HG03025 (cell line): ENCODE results near the gene ATP6AP1.
A peak's percentile ranks its signal among the peaks of the same experiment; 100 is the strongest.
"Not testable (repeated sequence)": the region's sequence is repeated elsewhere in the genome, so short reads cannot be mapped to it uniquely, and the experiment has no call there.

Experiments used
- ATAC-seq: cut with Tn5 transposase; IDR thresholded peaks from one replicate; pipeline ENCODE4 v1.9.1; 2021; ENCODE audit warnings: mild to moderate bottlenecking, moderate library complexity; ENCODE audit not compliant: unreplicated experiment, low FRiP score

The ATP6AP1 gene

GRCh38 chrX:154398668-154399526 is 29.6 kb upstream of the ATP6AP1 start:
- ATAC-seq = peak; percentile 35

GRCh38 chrX:154399527-154400368 is 28.7 kb upstream of the ATP6AP1 start:
- no peak for ATAC-seq

GRCh38 chrX:154400369-154400817 is 28.1 kb upstream of the ATP6AP1 start:
- ATAC-seq = not testable (repeated sequence)

- ATAC-seq = no peak
Observed at GRCh38 chrX:154401045-154401799, 27.3 kb upstream of the ATP6AP1 start.

GRCh38 chrX:154401918-154402621 is 26.4 kb upstream of the ATP6AP1 start:
- no peak for ATAC-seq

- ATAC-seq = no peak
Observed at GRCh38 chrX:154402622-154403127, 25.8 kb upstream of the ATP6AP1 start.

- no peak for ATAC-seq
Observed at GRCh38 chrX:154403192-154403591, 25.3 kb upstream of the ATP6AP1 start.

- no peak for ATAC-seq
Observed at GRCh38 chrX:154403858-154404257, 24.6 kb upstream of the ATP6AP1 start.

- no peak for ATAC-seq
Observed at GRCh38 chrX:154404625-154405192, 23.8 kb upstream of the ATP6AP1 start.

- ATAC-seq = no peak
Observed at GRCh38 chrX:154408659-154409221, 19.7 kb upstream of the ATP6AP1 start.

GRCh38 chrX:154409222-154409871 is 19.1 kb upstream of the ATP6AP1 start, which contains the start of gene DNASE1L1:
Gene DNASE1L1, minus strand, starts transcription at chrX:154409254. Its CDS starts 3,686 bp downstream, at chrX:154405568.
- ATAC-seq = no peak

- ATAC-seq = no peak
Observed at GRCh38 chrX:154411981-154412340, 16.5 kb upstream of the ATP6AP1 start.

GRCh38 chrX:154412468-154412867 is 16.0 kb upstream of the ATP6AP1 start:
- no peak for ATAC-seq

GRCh38 chrX:154413142-154413541 is 15.3 kb upstream of the ATP6AP1 start:
- ATAC-seq = no peak

GRCh38 chrX:154417157-154417556 is 11.3 kb upstream of the ATP6AP1 start:
- ATAC-seq = no peak

- ATAC-seq = no peak
Observed at GRCh38 chrX:154419189-154419588, 9.3 kb upstream of the ATP6AP1 start.

GRCh38 chrX:154419688-154420401 is 8.6 kb upstream of the ATP6AP1 start:
- ATAC-seq = no peak

- ATAC-seq = no peak
Observed at GRCh38 chrX:154420402-154420756, 8.1 kb upstream of the ATP6AP1 start.
